Osteocyte (in vitro differentiated cells): ENCODE measurements around the gene HAGHL. TPM values are rescaled to one million over a fixed set of nuclear protein-coding genes. Genes with fewer than 3 reads are reported as not detected.

Experiments used
- DNase-seq: peaks from one replicate; pipeline ENCODE4 v3.0.0; 2021; ENCODE audit warnings: mixed read lengths; ENCODE audit not compliant: unreplicated experiment; ENCODE audit errors: extremely low spot score
- H3K27ac Mint-ChIP-seq: one replicate; pipeline ENCODE4 v1.8.0; 2021; ENCODE audit warnings: mild to moderate bottlenecking, mixed read lengths; ENCODE audit not compliant: unreplicated experiment
- H3K27me3 Mint-ChIP-seq: one replicate; pipeline ENCODE4 v1.8.0; 2021; ENCODE audit warnings: mixed read lengths; ENCODE audit not compliant: unreplicated experiment
- H3K36me3 Mint-ChIP-seq: one replicate; pipeline ENCODE4 v1.8.0; 2021; ENCODE audit warnings: mixed read lengths; ENCODE audit not compliant: unreplicated experiment
- H3K4me1 Mint-ChIP-seq: one replicate; pipeline ENCODE4 v1.8.0; 2021; ENCODE audit warnings: mixed read lengths; ENCODE audit not compliant: unreplicated experiment
- H3K4me3 Mint-ChIP-seq: one replicate; pipeline ENCODE4 v1.8.0; 2021; ENCODE audit warnings: mild to moderate bottlenecking, moderate library complexity, mixed read lengths; ENCODE audit not compliant: unreplicated experiment
- H3K9me3 Mint-ChIP-seq: one replicate; pipeline ENCODE4 v1.8.0; 2021; ENCODE audit warnings: mixed read lengths; ENCODE audit not compliant: unreplicated experiment
- CTCF ChIP-seq: fragments of 200-600 bp; sonication (generic); IDR thresholded peaks from 2 replicates; pipeline ENCODE4 v1.5.0; 2021; ENCODE audit warnings: antibody characterized with exemption, mild to moderate bottlenecking, moderate library complexity
- total RNA-seq: library from RNA; stranded (reverse); gene quantifications from 2 replicates; pipeline ENCODE4 v1.2.1, GENCODE V29; 2021

Gene HAGHL
- total RNA-seq, 1 donor from 2014 or later, result 17.3 TPM

- Mint-ChIP-seq H3K9me3 (no peaks in the 10 kb centered on the region), H3K27me3 (no peaks in the 10 kb centered on the region), H3K4me3 (peak overlapping the region; percentile 67), H3K27ac (no peak overlapping the region), H3K4me1 (peaks cover 32% of the 10 kb centered on the region), H3K36me3 (no peaks in the 10 kb centered on the region)
- no peak for DNase-seq
- TF ChIP-seq CTCF, result no peak
These were observed 10.1 kb upstream of the HAGHL start for GRCh38 chr16:716768-717325.

- no peak overlapping the region for H3K4me3 Mint-ChIP-seq
- H3K9me3 Mint-ChIP-seq, result no peaks in the 10 kb centered on the region
- no peaks in the 10 kb centered on the region for H3K36me3 Mint-ChIP-seq
- no peak overlapping the region for H3K27ac Mint-ChIP-seq
- no peak for TF ChIP-seq CTCF
- peaks cover 32% of the 10 kb centered on the region for H3K4me1 Mint-ChIP-seq
- H3K27me3 Mint-ChIP-seq, result no peaks in the 10 kb centered on the region
- no peak for DNase-seq
These were observed 9.3 kb upstream of the HAGHL start for GRCh38 chr16:717450-718245.

GRCh38 chr16:718389-718788 lies 8.5 kb upstream of the HAGHL start:
- peaks cover 30% of the 10 kb centered on the region for H3K4me1 Mint-ChIP-seq

DNA sequence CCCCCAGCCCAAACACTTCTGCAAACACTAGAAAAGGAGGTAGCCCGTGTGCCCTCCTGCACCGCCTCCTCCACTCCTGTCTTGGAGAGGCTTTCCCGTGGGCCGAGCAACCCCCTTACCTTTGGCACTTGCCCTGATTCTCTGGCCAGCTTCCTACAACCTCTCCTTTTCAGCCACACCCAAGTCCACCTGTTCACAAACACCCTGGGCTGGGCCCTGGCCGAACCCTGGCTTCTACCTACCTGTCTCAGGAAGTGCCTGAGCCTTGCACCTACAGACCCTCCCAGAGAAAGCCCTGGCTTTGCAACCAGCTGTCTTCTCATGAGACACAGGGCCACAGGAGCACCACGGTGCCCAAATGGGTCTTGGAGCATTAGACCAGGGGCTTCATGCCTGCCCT lies 8.0 kb upstream of the HAGHL start:
- H3K9me3 Mint-ChIP-seq, result no peaks in the 10 kb centered on the region
- no peaks in the 10 kb centered on the region for H3K27me3 Mint-ChIP-seq
- H3K4me3 Mint-ChIP-seq, result no peak overlapping the region
- H3K4me1 Mint-ChIP-seq, result peaks cover 27% of the 10 kb centered on the region
- no peaks in the 10 kb centered on the region for H3K36me3 Mint-ChIP-seq
- DNase-seq, result no peak
- no peak for TF ChIP-seq CTCF
- no peak overlapping the region for H3K27ac Mint-ChIP-seq

More at GRCh38 chr16:718389-718788, 8.5 kb upstream of the HAGHL start:
- Mint-ChIP-seq H3K36me3 (no peaks in the 10 kb centered on the region), H3K4me3 (no peak overlapping the region), H3K27ac (no peak overlapping the region), H3K27me3 (no peaks in the 10 kb centered on the region), H3K9me3 (no peaks in the 10 kb centered on the region)
- DNase-seq, result no peak
- no peak for TF ChIP-seq CTCF

DNA sequence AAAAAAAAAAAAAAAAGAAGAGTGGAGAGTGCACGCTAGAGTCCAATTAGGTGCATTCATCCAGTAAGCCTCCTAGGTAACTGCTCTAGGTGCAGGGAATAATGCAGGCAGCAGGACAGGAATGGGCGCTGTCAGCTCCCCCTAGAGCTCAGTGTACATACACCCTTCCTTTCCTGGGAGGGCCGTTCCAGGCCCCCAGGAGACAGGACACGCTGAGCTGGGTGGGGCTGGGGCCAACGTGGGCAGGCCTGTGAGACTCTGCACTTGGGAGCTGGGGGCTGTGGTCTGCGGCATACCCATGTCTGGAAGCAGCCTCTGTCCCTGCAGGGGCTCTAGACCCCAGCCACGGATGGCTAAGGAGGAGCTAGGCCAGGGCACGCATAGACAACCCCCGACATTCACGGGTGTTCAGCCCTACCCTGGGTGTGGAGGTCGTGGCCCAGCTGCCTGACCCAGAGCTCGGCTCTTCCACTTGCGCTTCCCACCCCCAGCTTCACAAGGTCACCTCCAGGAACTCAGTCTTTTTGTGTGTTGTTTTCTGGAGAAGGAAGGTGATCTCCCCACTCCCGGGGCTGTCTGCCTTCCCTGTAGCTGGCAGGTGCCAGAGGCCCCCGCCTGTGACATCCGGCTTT lies 7.0 kb upstream of the HAGHL start:
- H3K4me3 Mint-ChIP-seq, result peak overlapping the region; percentile 79
- H3K27ac Mint-ChIP-seq, result peak overlapping the region; percentile 75
- peak; percentile 19 for TF ChIP-seq CTCF
- H3K27me3 Mint-ChIP-seq, result no peaks in the 10 kb centered on the region
- no peak for DNase-seq
- H3K36me3 Mint-ChIP-seq, result no peaks in the 10 kb centered on the region
- no peaks in the 10 kb centered on the region for H3K9me3 Mint-ChIP-seq
- H3K4me1 Mint-ChIP-seq, result peaks cover 22% of the 10 kb centered on the region
